ENCODE measurements around the gene NOS1AP.

DNA sequence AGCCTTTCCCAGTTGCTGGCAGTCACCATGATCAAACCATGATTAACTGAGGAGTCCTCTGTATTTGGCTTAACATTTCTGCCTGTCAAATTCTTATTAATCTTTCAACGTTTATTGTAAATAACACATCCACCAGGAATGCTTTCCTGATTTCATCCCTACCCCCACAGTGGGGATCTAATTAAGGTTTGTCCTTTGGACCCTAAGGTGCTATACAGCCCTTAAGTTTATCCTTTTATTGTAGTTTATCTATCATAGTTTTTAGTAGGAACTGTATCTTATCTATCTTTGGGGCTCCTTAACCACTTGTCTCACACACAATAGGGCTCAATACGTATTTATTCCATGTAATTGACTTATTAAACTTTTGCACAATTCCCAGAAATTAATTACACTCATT lies 246.2 kb downstream of the NOS1AP start:
- TF ChIP-seq, protein P1, sequence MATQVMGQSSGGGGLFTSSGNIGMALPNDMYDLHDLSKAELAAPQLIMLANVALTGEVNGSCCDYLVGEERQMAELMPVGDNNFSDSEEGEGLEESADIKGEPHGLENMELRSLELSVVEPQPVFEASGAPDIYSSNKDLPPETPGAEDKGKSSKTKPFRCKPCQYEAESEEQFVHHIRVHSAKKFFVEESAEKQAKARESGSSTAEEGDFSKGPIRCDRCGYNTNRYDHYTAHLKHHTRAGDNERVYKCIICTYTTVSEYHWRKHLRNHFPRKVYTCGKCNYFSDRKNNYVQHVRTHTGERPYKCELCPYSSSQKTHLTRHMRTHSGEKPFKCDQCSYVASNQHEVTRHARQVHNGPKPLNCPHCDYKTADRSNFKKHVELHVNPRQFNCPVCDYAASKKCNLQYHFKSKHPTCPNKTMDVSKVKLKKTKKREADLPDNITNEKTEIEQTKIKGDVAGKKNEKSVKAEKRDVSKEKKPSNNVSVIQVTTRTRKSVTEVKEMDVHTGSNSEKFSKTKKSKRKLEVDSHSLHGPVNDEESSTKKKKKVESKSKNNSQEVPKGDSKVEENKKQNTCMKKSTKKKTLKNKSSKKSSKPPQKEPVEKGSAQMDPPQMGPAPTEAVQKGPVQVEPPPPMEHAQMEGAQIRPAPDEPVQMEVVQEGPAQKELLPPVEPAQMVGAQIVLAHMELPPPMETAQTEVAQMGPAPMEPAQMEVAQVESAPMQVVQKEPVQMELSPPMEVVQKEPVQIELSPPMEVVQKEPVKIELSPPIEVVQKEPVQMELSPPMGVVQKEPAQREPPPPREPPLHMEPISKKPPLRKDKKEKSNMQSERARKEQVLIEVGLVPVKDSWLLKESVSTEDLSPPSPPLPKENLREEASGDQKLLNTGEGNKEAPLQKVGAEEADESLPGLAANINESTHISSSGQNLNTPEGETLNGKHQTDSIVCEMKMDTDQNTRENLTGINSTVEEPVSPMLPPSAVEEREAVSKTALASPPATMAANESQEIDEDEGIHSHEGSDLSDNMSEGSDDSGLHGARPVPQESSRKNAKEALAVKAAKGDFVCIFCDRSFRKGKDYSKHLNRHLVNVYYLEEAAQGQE (IDR thresholded peaks at IDR 0.05; ENCODE audit: unreplicated experiment): no peak
- TF ChIP-seq ETS1 (IDR thresholded peaks at IDR 0.05) (no peak), EZH2 (IDR thresholded peaks at IDR 0.05; ENCODE audit: low read depth, unreplicated experiment) (no peak), POLR2AphosphoS5 (IDR thresholded peaks at IDR 0.05; ENCODE audit: low read depth) (no peak), JUNB (IDR thresholded peaks at IDR 0.05; ENCODE audit: unreplicated experiment) (no peak), ZNF331 (CRISPR knock-in tag; IDR thresholded peaks at IDR 0.05; ENCODE audit: low read depth) (no peak), EZH2phosphoT487 (IDR thresholded peaks at IDR 0.05; ENCODE audit: unreplicated experiment) (no peak), CREB1 (CRISPR knock-in tag; IDR thresholded peaks at IDR 0.05; ENCODE audit: low read depth) (no peak), ZNF114 (CRISPR knock-in tag; IDR thresholded peaks at IDR 0.05) (no peak), NANOG (IDR thresholded peaks at IDR 0.05; ENCODE audit: borderline replicate concordance) (no peak), STAT1 (IDR thresholded peaks at IDR 0.05; ENCODE audit: unreplicated experiment) (no peak)
- TF ChIP-seq, protein P2, sequence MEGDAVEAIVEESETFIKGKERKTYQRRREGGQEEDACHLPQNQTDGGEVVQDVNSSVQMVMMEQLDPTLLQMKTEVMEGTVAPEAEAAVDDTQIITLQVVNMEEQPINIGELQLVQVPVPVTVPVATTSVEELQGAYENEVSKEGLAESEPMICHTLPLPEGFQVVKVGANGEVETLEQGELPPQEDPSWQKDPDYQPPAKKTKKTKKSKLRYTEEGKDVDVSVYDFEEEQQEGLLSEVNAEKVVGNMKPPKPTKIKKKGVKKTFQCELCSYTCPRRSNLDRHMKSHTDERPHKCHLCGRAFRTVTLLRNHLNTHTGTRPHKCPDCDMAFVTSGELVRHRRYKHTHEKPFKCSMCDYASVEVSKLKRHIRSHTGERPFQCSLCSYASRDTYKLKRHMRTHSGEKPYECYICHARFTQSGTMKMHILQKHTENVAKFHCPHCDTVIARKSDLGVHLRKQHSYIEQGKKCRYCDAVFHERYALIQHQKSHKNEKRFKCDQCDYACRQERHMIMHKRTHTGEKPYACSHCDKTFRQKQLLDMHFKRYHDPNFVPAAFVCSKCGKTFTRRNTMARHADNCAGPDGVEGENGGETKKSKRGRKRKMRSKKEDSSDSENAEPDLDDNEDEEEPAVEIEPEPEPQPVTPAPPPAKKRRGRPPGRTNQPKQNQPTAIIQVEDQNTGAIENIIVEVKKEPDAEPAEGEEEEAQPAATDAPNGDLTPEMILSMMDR (conservative IDR thresholded peaks at IDR 0.05; ENCODE audit: low read depth in 2 of 2): no peak
